LHCN-M2 (cell line): ENCODE results near the gene RPN1. TPM values are rescaled to one million over a fixed set of nuclear protein-coding genes. Genes with fewer than 3 reads are reported as not detected.
A peak's percentile ranks its signal among the peaks of the same experiment; 100 is the strongest.
"Not testable (repeated sequence)": the region's sequence is repeated elsewhere in the genome, so short reads cannot be mapped to it uniquely, and the experiment has no call there.

Experiments
- DNase-seq: peaks from one replicate; pipeline ENCODE4 v3.0.0-alpha.2; 2012; ENCODE audit warnings: low read depth
- total RNA-seq: library from RNA; depleted of rRNA; stranded (reverse); fragments of >200 nt; gene quantifications from 2 replicates; pipeline ENCODE4 v1.2.3, GENCODE V29; 2014

Gene RPN1
- total RNA-seq, 1 experiment from 2014 or later, result 339 TPM

DNA sequence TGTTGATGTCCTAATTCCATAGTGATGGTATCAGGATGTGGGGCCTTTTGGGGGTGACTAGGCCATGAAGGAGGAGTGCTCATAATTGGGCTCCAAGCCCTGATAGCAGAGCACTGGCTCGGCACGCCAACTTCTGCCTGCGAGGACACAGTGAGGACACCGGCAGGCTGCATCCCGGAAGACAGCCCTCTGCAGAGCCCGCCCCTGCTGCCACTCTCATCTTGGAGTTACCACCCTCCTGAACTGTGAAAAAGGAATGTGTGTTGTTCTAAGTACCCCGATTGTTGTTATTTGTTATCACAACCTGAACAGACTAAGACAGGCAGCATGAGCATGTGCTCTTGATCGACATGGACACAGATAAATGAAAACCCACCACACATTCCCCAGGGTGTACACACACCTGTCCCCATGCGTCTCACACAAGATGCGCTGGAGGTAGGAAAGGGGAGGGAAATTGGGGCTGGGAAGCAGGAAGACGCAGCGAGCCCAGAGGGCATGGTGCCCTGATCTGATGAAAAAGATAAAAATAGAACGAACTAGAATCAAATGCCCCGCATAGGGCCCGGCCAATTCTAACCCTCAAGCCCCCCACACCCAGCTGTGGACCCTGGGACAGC is 40.1 kb downstream of the RPN1 start:
- no peak for DNase-seq

DNA sequence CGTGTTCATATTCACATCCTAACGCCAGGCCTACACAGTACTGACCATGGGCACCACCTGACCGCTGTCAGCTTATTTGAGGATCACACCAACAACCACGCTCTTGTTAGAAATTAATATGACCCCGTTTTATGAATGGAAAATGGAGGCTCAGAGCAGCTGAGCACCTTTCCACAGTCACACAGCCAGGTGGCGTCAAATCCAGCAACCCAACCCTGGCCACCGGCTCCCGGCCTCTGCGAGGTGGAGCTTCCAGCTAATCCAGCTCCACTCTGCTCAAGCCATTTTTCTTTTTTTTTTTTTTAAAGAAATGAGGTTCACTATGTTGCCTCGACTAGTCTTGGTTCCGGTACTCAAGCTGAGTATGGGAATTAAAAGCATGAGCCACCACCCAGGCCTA is 41.3 kb downstream of the RPN1 start:
- DNase-seq, result no peak

DNA sequence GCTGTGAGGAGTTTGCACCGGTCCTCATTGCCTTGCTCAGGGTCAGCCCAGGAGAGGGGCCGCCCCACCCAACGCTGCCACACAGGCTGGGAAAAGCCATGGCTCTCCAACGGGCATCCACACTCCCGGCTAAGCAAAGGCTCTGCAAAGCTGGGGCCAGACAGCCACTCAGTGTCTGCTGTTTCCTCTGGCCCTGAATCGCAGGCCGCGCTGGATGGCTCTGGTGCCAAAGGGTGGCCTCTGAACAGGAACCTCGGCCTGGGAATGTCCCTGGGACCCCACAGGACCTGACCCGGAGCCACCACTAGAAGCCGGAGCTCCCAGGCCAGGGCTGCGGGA is 42.9 kb downstream of the RPN1 start:
- no peak for DNase-seq

- DNase-seq, result no peak
Measured at GRCh38 chr3:128606094-128606493, 44.5 kb downstream of the RPN1 start.

DNA sequence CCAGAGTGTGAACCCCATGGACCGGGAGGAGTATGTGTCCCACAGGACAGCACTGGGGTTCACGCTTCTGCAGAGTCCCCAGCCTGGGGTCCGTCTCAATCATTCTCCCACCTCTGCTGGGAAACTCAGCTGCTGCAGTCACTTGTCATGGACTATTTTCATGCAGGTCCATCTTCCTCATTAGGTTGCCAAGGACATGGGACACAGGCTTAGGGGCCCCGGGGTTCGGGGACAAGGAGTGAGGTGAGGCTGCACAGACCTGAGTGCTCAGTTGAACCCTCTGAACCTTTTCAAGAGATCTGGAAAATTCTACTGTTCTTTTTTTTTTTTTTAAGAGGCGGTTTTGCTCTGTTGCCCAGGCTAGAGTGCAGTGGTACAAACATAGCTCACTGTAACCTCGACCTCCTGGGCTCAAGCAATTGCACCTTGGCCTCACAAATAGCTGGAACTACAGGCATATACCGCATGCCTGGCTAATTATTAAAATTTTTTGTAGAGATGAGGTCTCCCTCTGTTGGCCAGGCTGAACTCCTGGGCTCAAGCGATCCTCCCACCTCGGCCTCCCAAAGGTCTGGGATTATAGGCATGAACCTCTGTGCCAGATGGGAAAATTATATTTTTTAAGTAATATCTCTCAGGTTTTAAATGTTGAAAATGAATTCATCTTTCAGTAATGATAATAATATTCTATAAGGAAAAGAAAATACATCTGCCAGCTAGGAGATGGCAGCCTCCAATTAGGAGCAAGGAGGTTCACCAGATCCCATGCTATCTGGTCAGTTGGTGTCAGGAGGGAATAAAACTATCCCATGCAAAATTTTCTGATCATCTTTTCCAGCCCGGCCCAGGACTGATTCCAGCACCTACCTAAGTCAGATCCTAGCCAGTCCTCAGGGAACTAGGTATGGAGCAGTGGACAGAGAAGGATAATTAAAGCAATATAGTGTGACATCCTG is 45.2 kb downstream of the RPN1 start:
- DNase-seq, result no peak

DNA sequence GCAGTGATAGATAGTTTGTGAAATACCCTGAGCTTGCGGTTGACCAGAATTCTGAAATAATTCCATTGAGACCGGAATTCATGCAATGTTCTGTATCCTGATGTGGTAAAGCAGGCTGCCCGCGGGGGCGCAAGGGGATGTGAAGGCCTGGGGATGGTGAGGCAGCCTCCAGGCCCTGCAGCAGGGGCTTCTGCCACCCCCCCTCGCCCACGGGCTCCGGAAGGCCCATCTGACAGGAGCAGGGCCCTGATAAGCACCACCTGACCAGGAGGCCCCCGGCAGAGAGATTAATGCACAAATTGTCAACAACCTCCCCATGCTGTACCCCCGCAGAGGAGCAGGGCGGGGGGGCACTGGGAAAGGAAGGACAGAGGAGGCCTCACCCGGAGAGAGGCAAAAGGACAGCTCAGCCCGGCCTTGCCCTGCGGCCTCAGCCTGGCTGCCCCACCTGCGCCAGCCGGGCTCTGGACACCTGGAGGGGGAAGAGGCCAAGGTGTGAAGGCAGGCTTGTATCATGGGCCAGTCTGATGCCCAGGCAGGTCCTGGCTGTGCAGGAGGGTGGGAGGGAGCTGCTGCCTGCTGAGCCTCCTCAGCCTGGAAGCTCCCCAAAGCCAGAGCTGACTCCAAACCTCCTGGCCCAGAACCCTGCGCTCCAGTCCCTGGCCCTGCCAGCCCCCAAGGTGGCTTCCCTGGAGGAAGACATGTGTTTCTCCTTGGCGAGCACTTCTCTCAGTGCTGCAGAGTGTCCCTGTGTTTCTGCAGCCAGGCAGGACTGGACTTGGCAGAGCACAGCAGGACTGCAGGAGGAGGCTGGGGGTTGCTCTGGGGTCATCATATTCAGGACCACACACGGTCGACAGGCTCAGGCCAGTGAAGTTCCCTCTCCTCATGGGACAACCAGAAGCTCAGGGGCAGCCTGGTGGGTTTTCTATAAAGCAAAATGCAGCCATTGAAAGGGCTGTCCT is 46.5 kb downstream of the RPN1 start:
- no peak for DNase-seq

DNA sequence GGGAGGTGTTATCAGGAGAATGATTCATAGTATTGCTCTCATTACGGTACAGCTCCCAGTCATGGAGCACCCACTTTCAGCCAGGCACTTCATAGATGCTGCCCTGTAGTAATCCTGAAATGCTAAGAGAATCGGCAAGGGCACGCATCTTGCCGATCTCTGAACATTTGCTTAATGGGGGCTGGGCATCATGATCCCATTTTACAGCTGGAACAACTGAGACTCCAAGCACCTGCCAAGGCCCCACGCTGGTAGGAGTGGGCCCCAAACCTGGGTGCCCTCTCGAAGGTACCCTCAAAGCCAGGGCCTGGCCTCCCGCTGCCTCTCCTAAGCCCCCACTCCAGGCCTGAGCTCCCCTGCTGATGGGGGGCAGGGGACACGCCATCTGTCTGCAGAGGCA is 47.3 kb downstream of the RPN1 start:
- DNase-seq, result no peak

GRCh38 chr3:128598884-128599664 is 51.5 kb downstream of the RPN1 start:
- DNase-seq, result peak; percentile 84

GRCh38 chr3:128597900-128598299 is 52.7 kb downstream of the RPN1 start:
- peak; percentile 83 for DNase-seq

DNA sequence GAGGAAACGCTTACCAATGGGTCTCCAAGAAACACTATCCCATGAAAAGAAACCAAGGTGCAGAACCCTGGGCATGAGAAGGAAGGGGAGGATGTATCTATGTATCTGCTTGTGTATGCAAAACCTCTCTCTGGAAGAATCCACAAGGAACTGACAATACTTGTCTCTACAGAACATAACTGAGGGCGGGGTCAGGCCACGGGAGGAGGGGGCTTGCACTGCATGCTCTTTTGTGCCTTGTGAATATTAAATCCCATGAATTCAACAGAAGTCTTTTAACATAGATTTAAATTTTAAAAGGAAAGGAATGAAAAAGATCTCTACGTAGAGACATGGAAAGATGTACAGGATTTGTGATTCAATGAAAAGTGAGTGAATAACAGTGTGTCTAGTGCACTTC is 57.8 kb downstream of the RPN1 start:
- DNase-seq, result no peak

DNA sequence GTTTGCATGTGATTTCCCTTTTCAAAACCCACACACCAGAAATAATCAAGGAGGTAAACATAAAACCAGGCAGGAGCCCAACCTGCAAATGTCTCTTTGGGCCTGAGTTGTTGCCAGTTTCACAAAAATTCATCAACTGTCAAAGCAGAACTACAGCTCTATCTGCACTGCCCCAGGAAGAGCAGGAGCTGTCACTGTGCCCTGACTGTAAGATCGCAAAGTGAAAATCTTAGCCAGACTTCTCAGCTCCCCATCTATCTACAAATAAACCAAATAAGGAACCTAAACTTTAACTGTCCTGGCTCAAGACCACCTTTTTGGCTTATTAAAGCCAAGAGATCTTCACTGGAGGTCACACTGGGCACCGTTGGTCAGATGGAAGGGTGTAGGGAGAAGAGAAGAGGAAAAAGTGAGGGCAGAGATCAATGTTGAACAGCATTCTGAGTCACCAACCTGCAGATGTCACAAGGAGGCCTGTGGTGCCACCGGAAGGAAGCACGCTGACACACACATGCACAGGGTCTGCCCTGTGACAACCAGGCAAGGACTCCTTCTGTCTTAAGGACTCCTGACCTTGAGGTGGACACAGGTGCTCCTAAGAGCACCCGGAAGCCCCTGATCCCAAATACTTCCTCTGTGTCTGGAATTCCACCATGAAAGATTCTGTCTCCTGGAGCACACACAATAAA is 58.7 kb downstream of the RPN1 start:
- DNase-seq, result no peak

DNA sequence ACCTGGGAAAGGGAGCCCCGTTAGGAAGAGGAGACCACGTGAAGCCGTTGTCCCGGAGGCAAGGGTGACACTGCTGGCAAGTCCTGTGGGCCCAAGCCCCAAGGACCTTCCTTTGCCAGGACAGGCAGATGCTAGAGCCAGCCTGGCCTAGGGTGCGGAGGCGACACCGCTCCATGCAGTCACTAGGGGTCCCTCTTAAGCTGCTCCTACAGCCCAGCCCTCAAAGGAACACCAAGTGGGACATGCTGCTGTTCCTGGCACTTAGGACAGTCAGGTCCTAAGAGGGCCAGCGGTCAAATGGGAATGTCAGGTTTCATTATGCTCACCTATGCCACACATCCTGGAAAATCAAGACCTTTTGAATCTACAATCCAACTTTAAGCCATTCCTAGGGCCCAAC is 59.7 kb downstream of the RPN1 start:
- no peak for DNase-seq

DNA sequence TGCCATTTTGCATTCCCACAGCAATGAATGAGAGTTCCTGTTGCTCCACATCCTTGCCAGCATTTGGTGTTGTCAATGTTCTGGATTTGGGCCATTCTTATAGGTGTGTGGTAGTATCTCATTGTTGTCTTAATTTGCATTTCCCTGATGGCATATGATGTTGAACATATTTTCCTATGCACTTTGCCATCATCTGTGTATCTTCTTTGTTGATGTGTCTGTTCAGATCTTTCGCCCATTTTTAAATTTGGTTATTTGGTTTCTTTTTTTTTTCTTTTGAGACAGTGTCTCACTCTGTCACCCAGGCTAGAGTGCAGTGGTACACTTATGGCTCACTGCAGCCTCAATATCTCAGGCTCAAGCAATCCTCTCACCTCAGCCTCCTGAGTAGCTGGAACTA is 60.6 kb downstream of the RPN1 start:
- not testable (repeated sequence) for DNase-seq

- no peak for DNase-seq
Measured at GRCh38 chr3:128588147-128588546, 62.5 kb downstream of the RPN1 start.

GRCh38 chr3:128587391-128587790 is 63.2 kb downstream of the RPN1 start:
- DNase-seq, result no peak

- DNase-seq, result not testable (repeated sequence)
Measured at GRCh38 chr3:128586932-128587331, 63.7 kb downstream of the RPN1 start.

GRCh38 chr3:128586391-128586790 is 64.2 kb downstream of the RPN1 start:
- DNase-seq, result not testable (repeated sequence)

DNA sequence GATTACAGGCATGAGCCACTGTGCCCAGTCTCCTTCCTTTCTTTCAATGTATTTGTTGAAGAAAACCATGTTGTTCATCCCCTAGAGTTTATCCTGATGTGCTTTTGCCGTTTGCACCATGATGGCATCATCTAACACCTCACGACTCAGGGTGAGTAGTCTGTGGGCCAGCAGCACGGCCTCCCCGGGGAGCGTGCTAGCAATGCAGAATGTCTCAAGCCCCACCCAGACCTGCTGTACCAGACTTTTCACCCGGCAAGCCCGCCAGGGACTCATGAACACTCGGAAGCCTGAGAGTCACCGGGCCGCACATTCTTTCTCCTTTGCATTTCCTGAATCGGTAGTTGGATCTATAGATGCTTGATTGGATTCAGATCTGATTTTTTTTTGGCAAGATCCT is 64.6 kb downstream of the RPN1 start:
- DNase-seq, result no peak

GRCh38 chr3:128585189-128585588 is 65.4 kb downstream of the RPN1 start:
- no peak for DNase-seq

DNA sequence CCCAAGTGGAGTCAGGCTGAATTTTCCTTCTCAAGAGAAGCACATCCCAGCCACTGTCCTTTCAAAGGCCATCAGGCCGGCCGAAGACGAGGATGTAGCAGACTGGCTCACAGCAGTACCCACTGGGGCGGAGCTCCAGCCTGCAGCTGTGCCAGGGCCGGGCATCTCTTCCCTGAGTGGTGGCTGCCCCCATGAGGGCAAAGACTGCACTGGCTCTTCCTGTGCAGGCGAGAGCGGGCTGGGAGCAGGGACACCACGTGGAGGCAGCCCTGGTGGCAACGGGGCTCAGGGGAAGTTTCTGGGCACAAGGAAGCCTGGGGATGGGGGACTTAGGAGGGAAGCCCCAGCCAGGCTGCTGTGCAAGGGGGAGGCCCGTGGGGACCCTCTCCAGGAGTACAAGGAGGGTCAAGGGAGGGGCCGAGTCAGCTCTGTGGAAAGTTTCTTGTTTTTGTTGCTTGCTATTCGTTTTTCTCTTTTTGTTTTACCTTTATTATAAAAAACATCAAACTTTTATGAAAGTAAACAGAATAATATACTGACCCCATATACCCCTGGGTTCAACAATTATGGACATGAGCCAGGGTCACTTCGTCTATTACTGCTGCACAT is 66.1 kb downstream of the RPN1 start:
- peak; percentile 67 for DNase-seq
